ENCODE measurements around the gene ZNF835.

GRCh38 chr19:56625708-56626107 is 45.8 kb downstream of the ZNF835 start:
- TF ChIP-seq EP300 (IDR thresholded peaks at IDR 0.05) (no peak), MAFK (IDR thresholded peaks at IDR 0.05; ENCODE audit: partially characterized antibody) (no peak), CTCF (IDR thresholded peaks at IDR 0.05) (no peak), POLR2A (IDR thresholded peaks at IDR 0.05; ENCODE audit: low read length) (no peak), EHF (CRISPR knock-in tag; IDR thresholded peaks at IDR 0.05) (no peak), BCL3 (IDR thresholded peaks at IDR 0.05) (no peak), RNF2 (IDR thresholded peaks at IDR 0.05; ENCODE audit: borderline replicate concordance, low read depth) (no peak)
